H1 (cell line): ENCODE measurements around the gene PSME2. TPM values are rescaled to one million over a fixed set of nuclear protein-coding genes. Genes with fewer than 3 reads are reported as not detected.

Experiments
- CTCF ChIA-PET: fragments of 300-600 bp; sonication (Branson Sonifier 250); formaldehyde crosslinking; loops from one replicate; lab custom pipeline; 2021; ENCODE audit not compliant: partially characterized antibody; lab: Charles Lee
- POLR2A ChIA-PET: fragments of 300-600 bp; sonication (Branson Sonifier 250); formaldehyde crosslinking; loops from one replicate; lab custom pipeline; 2021; ENCODE audit warnings: inconsistent platforms; ENCODE audit not compliant: partially characterized antibody; lab: Charles Lee
- DNase-seq, 2 experiments: peaks; one replicate each; pipeline versions ENCODE4 v3.0.0 to v3.0.0-alpha.2; 2010 to 2022; ENCODE audit warnings: low spot score in 2 of 2, low read depth in 1 of 2, mixed read lengths in 1 of 2
- FAIRE-seq: peaks from 2 replicates; lab custom pipeline; 2011; peaks lifted over from hg19 to GRCh38; lab: Jason Lieb, UNC
- H2AFZ ChIP-seq: 2 replicates; pipeline ENCODE4 v1.8.1; 2012; ENCODE audit warnings: low read length, inconsistent platforms
- H2AK5ac ChIP-seq: 2 replicates; pipeline ENCODE4 v1.6.1; 2013; ENCODE audit warnings: low read depth, low read length
- H2BK120ac ChIP-seq: replicated peaks from 2 replicates; pipeline ENCODE3; 2013; ENCODE audit warnings: low read depth, low read length, inconsistent platforms
- H2BK12ac ChIP-seq: 2 replicates; pipeline ENCODE4 v1.6.1; 2013; ENCODE audit warnings: low read depth, low read length
- H2BK15ac ChIP-seq: 2 replicates; pipeline ENCODE4 v1.6.1; 2013; ENCODE audit warnings: low read length
- H2BK20ac ChIP-seq: 2 replicates; pipeline ENCODE4 v1.6.1; 2013; ENCODE audit warnings: low read length
- H2BK5ac ChIP-seq: 2 replicates; pipeline ENCODE4 v1.6.1; 2013; ENCODE audit warnings: low read depth, low read length
- H3K14ac ChIP-seq: 2 replicates; pipeline ENCODE4 v1.6.1; 2013; ENCODE audit warnings: inconsistent platforms; ENCODE audit not compliant: insufficient read length
- H3K18ac ChIP-seq: 2 replicates; pipeline ENCODE4 v1.6.1; 2013; ENCODE audit warnings: low read length; ENCODE audit errors: extremely low read depth
- H3K23ac ChIP-seq: 2 replicates; pipeline ENCODE4 v1.6.1; 2013; ENCODE audit warnings: inconsistent platforms; ENCODE audit not compliant: insufficient read length
- H3K23me2 ChIP-seq: 2 replicates; pipeline ENCODE4 v1.6.1; 2013; ENCODE audit warnings: low read depth, low read length
- H3K27ac ChIP-seq: 2 replicates; pipeline ENCODE4 v1.6.1; 2011; ENCODE audit warnings: low read depth, low read length, inconsistent platforms
- H3K27me3 ChIP-seq, 4 experiments: replicated peaks in 1 of 4; 1 replicate in 1 of 4; 2 replicates in 3 of 4; pipeline versions ENCODE4 v1.6.1 to v1.8.1; 2011 to 2013; ENCODE audit warnings: low read length in 3 of 4, mild to moderate bottlenecking in 3 of 4, inconsistent platforms in 2 of 4, mixed read lengths in 2 of 4, moderate library complexity in 1 of 4; ENCODE audit not compliant: control insufficient read depth in 3 of 4, insufficient read depth in 3 of 4; ENCODE audit errors: extremely low read depth in 1 of 4
- H3K36me3 ChIP-seq, 4 experiments: 2 replicates each; pipeline versions ENCODE4 v1.6.1 to v1.8.1; 2011 to 2013; ENCODE audit warnings: mild to moderate bottlenecking in 4 of 4, low read length in 3 of 4, moderate library complexity in 2 of 4, control low read depth in 1 of 4, inconsistent platforms in 1 of 4; ENCODE audit not compliant: insufficient read depth in 4 of 4, control insufficient read depth in 2 of 4
- H3K4ac ChIP-seq: replicated peaks from 2 replicates; pipeline ENCODE3; 2013; ENCODE audit warnings: low read length, low read depth, mixed read lengths, inconsistent platforms; ENCODE audit not compliant: insufficient read length
- H3K4me1 ChIP-seq, 4 experiments: replicated peaks in 1 of 4; 1 replicate in 1 of 4; 2 replicates in 3 of 4; pipeline versions ENCODE4 v1.6.1 to v1.8.1; 2011 to 2013; ENCODE audit warnings: low read length in 3 of 4, inconsistent platforms in 2 of 4, mixed read lengths in 1 of 4; ENCODE audit not compliant: insufficient read depth in 4 of 4, control insufficient read depth in 3 of 4
- H3K4me2 ChIP-seq, 2 experiments: 2 replicates each; pipeline versions ENCODE4 v1.6.1 to v1.8.1; 2011 to 2013; ENCODE audit warnings: low read depth in 2 of 2, low read length in 2 of 2, control low read depth in 1 of 2, inconsistent platforms in 1 of 2, mild to moderate bottlenecking in 1 of 2; ENCODE audit not compliant: insufficient read depth in 1 of 2
- H3K4me3 ChIP-seq, 4 experiments: fragments of 200-600, 300-600 bp in 1 of 4; sonication (generic), shearing (Covaris generic), sonication (Bioruptor Twin) in 1 of 4; 2 replicates each; pipeline versions ENCODE4 v1.5.1 to v1.8.1; 2011 to 2016; ENCODE audit warnings: low read length in 4 of 4, low read depth in 3 of 4, control low read depth in 2 of 4, inconsistent platforms in 2 of 4, mild to moderate bottlenecking in 2 of 4, mixed read lengths in 1 of 4, moderate library complexity in 1 of 4; ENCODE audit not compliant: insufficient read depth in 2 of 4; ENCODE audit errors: extremely low read depth in 1 of 4
- H3K56ac ChIP-seq: replicated peaks from 2 replicates; pipeline ENCODE3; 2013; ENCODE audit warnings: low read depth, mild to moderate bottlenecking, mixed read lengths, low read length, inconsistent platforms; ENCODE audit not compliant: insufficient read length
- H3K79me1 ChIP-seq: 2 replicates; pipeline ENCODE4 v1.6.1; 2013; ENCODE audit warnings: low read depth, low read length, control low read depth
- H3K79me2 ChIP-seq, 2 experiments: 2 replicates each; pipeline versions ENCODE4 v1.6.1 to v1.8.1; 2012 to 2013; ENCODE audit warnings: low read length in 2 of 2, mild to moderate bottlenecking in 2 of 2, inconsistent platforms in 1 of 2; ENCODE audit not compliant: insufficient read depth in 2 of 2, control insufficient read depth in 1 of 2
- H3K9ac ChIP-seq, 4 experiments: replicated peaks in 1 of 4; 1 replicate in 1 of 4; 2 replicates in 3 of 4; pipeline versions ENCODE4 v1.6.1 to v1.8.1; 2011 to 2013; ENCODE audit warnings: low read depth in 3 of 4, low read length in 3 of 4, control low read depth in 2 of 4, mild to moderate bottlenecking in 2 of 4, moderate library complexity in 2 of 4, inconsistent platforms in 1 of 4; ENCODE audit errors: extremely low read depth in 1 of 4
- H3K9me3 ChIP-seq, 2 experiments: 2 replicates each; pipeline versions ENCODE4 v1.6.1 to v1.8.1; 2012 to 2013; ENCODE audit warnings: mild to moderate bottlenecking in 2 of 2, moderate library complexity in 2 of 2, control low read depth in 1 of 2, inconsistent platforms in 1 of 2, low read depth in 1 of 2, low read length in 1 of 2, mixed read lengths in 1 of 2; ENCODE audit not compliant: insufficient read depth in 2 of 2
- H4K20me1 ChIP-seq, 2 experiments: replicated peaks in 1 of 2; 2 replicates each; pipeline versions ENCODE3 to v1.8.1; 2011 to 2013; ENCODE audit warnings: inconsistent platforms in 2 of 2, low read length in 2 of 2, mild to moderate bottlenecking in 1 of 2; ENCODE audit not compliant: insufficient read depth in 2 of 2, control insufficient read depth in 1 of 2
- H4K5ac ChIP-seq: 2 replicates; pipeline ENCODE4 v1.6.1; 2013; ENCODE audit warnings: low read length, low read depth, mixed read lengths, inconsistent platforms; ENCODE audit not compliant: insufficient read length
- H4K8ac ChIP-seq: 2 replicates; pipeline ENCODE4 v1.8.0; 2013; ENCODE audit warnings: mild to moderate bottlenecking, moderate library complexity, low read length, inconsistent platforms; ENCODE audit not compliant: insufficient read depth; ENCODE audit errors: extremely low read depth
- H4K91ac ChIP-seq: replicated peaks from 2 replicates; pipeline ENCODE3; 2013; ENCODE audit warnings: low read length, mixed read lengths, inconsistent platforms; ENCODE audit not compliant: insufficient read length
- RAD21 ChIP-seq, 2 experiments: IDR thresholded peaks in 1 of 2; conservative IDR thresholded peaks in 1 of 2; 2 replicates each; pipeline ENCODE4 v1.6.1; 2011; ENCODE audit warnings: low read depth in 2 of 2, low read length in 2 of 2, improper control_type of control experiment in 1 of 2, inconsistent platforms in 1 of 2, mild to moderate bottlenecking in 1 of 2, moderate library complexity in 1 of 2
- SAP30 ChIP-seq: fragments of 300-600 bp; sonication (generic); IDR thresholded peaks from 2 replicates; pipeline ENCODE4 v1.7.1; 2012; ENCODE audit warnings: low read length, moderate library complexity, mild to moderate bottlenecking, inconsistent platforms; ENCODE audit not compliant: insufficient read depth, insufficient replicate concordance
- ZNF274 ChIP-seq: IDR thresholded peaks from 2 replicates; pipeline ENCODE4 v1.7.0; 2012; ENCODE audit warnings: low read length, borderline replicate concordance; ENCODE audit errors: extremely low read depth
- WGBS, 2 experiments: shearing (Covaris generic) in 1 of 2; methylation state at CpG; one replicate each; pipeline versions ENCODE4 v1.1.6 to v1.1.7; 2013 to 2015; ENCODE audit warnings: low lambda C conversion rate in 2 of 2, mixed read lengths in 2 of 2, inconsistent platforms in 1 of 2, low coverage in 1 of 2, missing lambda C conversion rate in 1 of 2; ENCODE audit not compliant: insufficient replicate concordance in 2 of 2, insufficient coverage in 1 of 2, insufficient read length in 1 of 2; ENCODE audit errors: extremely low coverage in 1 of 2, missing lambda C conversion rate in 1 of 2; 5-methylcytosine and 5-hydroxymethylcytosine counted together
- polyA plus RNA-seq, 7 experiments: library from polyadenylated mRNA; depleted of rRNA in 3 of 7; stranded (reverse) in 5 of 7; unstranded in 2 of 7; fragments of >200 nt in 5 of 7; fragments of 200-250 nt in 2 of 7; gene quantifications; 1 replicate in 5 of 7; 2 replicates in 1 of 7; 4 replicates in 1 of 7; pipeline versions ENCODE4 v1.2.1 to v1.2.3, GENCODE V29; 2011 to 2013; ENCODE audit warnings: missing spikeins in 2 of 7, mixed read lengths in 2 of 7
- total RNA-seq: library from RNA; stranded (reverse); fragmentation: NEBNext Ultra II Directional; extraction: Animal tissue kit (Norgen Biotek cat#: 25700); gene quantifications from 2 replicates; pipeline ENCODE4 v1.2.1, GENCODE V29; 2021
- TF ChIP-seq, protein P1 (sequence below): IDR thresholded peaks from 2 replicates; pipeline ENCODE4 v1.6.1; 2011; ENCODE audit warnings: low read length, improper control_type of control experiment

The PSME2 gene
- total and polyA plus RNA-seq, 2 of the 8 experiments (the other 6 are each of a cell fraction or from before 2014, with no cell fraction given), result 71.8 to 111 TPM

DNA sequence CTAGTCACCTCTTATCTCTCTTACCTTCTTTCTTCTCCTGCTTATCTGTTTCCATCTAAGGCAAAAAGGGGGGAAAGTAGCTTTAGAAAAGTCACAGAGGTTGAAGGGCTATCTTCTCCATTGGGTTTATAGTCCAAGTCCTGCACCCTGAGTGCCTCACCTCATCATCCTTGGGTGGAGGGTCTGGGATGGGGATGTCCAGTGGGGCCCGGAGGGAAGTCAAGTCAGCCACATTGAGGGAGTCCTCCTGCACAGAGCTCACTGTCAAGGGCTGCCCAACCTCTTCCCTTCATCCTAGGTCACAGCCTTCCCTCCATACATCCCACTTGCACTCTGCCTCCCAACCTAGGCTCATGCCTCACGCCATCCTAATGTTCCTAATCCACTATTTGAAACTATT is 1.2 kb downstream of the PSME2 start:
- no peak for DNase-seq
- TF ChIP-seq, protein P1, sequence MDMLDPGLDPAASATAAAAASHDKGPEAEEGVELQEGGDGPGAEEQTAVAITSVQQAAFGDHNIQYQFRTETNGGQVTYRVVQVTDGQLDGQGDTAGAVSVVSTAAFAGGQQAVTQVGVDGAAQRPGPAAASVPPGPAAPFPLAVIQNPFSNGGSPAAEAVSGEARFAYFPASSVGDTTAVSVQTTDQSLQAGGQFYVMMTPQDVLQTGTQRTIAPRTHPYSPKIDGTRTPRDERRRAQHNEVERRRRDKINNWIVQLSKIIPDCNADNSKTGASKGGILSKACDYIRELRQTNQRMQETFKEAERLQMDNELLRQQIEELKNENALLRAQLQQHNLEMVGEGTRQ, result no peak
- no peak for TF ChIP-seq SAP30
- no peak for TF ChIP-seq RAD21 (IDR thresholded peaks at IDR 0.05 in 1 of 2, conservative IDR thresholded peaks at IDR 0.05 in 1 of 2; ENCODE audit: low read depth in 2 of 2, low read length in 2 of 2)
- no peak for TF ChIP-seq ZNF274
- Histone ChIP-seq H3K79me2 (peaks cover 0 to 28% of the 10 kb centered on the region in 2 experiments; a peak in 3 of 4 replicates), H3K4me1 (peaks cover 0 to 10% (median 8%) of the 10 kb centered on the region in 4 experiments; a peak in 5 of 7 replicates), H3K18ac (no peak overlapping the region), H3K4me2 (peak overlapping the region in 1 of 2 experiments; percentile 83; a peak in 2 of 4 replicates), H2BK120ac (no peak overlapping the region), H3K23me2 (peaks cover 13% of the 10 kb centered on the region), H2AFZ (no peak overlapping the region), H3K27ac (no peak overlapping the region), H4K8ac (no peak overlapping the region), H3K4me3 (peak overlapping the region in 1 of 4 experiments; percentile 98; a peak in 1 of 8 replicates), H3K23ac (no peak overlapping the region), H2BK15ac (no peak overlapping the region), H3K9me3 (no peaks in the 10 kb centered on the region), H3K14ac (no peak overlapping the region), H2AK5ac (no peak overlapping the region), H3K56ac (no peak overlapping the region), H2BK5ac (no peak overlapping the region), H3K27me3 (no peaks in the 10 kb centered on the region), H2BK20ac (no peak overlapping the region), H3K4ac (no peak overlapping the region), H4K91ac (no peak overlapping the region), H2BK12ac (no peak overlapping the region), H3K36me3 (peaks cover 4 to 18% (median 12%) of the 10 kb centered on the region in 4 experiments; a peak in 7 of 8 replicates), H4K5ac (no peak overlapping the region), H3K79me1 (peaks cover 6% of the 10 kb centered on the region; the same call in 1 of the 2 replicates), H3K9ac (no peak overlapping the region), H4K20me1 (peaks cover 0 to 12% of the 10 kb centered on the region in 2 experiments)
- ChIA-PET CTCF (interaction anchor here (0.8 to 3.0 kb wide), 4 partner anchors 8 to 87 kb away, joined by 3 to 9 read pairs (median 5); no protein-coding TSS in a partner anchor), POLR2A (interaction anchor here (1.3 to 9.6 kb wide), 10 partner anchors 8 to 69 kb away, joined by 3 to 86 read pairs (median 6); partner anchors contain the start of genes CHMP4A, IRF9, PSME1 and REC8)
- WGBS, 2 experiments, result 84% methylated on average over 2 of the region's 2 CpGs; no CpG with 5 or more reads in 1 of the 2 experiments
- no peak for FAIRE-seq
